Measurements from ENCODE around the gene CLCN6.

GRCh38 chr1:11887666-11888007 lies 81.6 kb downstream of the CLCN6 start:
- no peak for TF ChIP-seq CTCF (IDR thresholded peaks at IDR 0.05)
- TF ChIP-seq POLR2AphosphoS5 (IDR thresholded peaks at IDR 0.05) = no peak

Measured in prostate gland (tissue), 2 donors.